Heart right ventricle (tissue), 16 donors: ENCODE data around the gene CHMP3. TPM values are rescaled to one million over a fixed set of nuclear protein-coding genes. Genes with fewer than 3 reads are reported as not detected.

Experiments used
- ATAC-seq, 8 donors: fragments of 200-7000 bp; cut with Tn5 transposase; one replicate each; pipeline ENCODE4 v1.9.1; 2020; ENCODE audit warnings: mild to moderate bottlenecking in 8 of 8, moderate library complexity in 8 of 8, moderate number of reproducible peaks in 1 of 8
- DNase-seq, 2 donors: peaks; one replicate each; pipeline ENCODE4 v3.0.0-alpha.2; 2020
- H3K27ac ChIP-seq, 10 donors: fragments of 200-600 bp; sonication (generic) in 2 of 10; one replicate each; pipeline versions ENCODE4 v1.5.0 to v1.8.0; 2020 to 2022; ENCODE audit warnings: mild to moderate bottlenecking in 3 of 10
- H3K27me3 ChIP-seq, 7 donors: fragments of 200-600 bp; one replicate each; pipeline ENCODE4 v1.8.0; 2021 to 2022; ENCODE audit warnings: mild to moderate bottlenecking in 2 of 7
- H3K36me3 ChIP-seq, 9 donors: fragments of 200-600 bp; sonication (generic) in 1 of 9; one replicate each; pipeline versions ENCODE4 v1.5.0 to v1.8.0; 2020 to 2022; ENCODE audit warnings: mild to moderate bottlenecking in 2 of 9
- H3K4me1 ChIP-seq, 9 donors: fragments of 200-600 bp; sonication (generic) in 1 of 9; one replicate each; pipeline versions ENCODE4 v1.5.0 to v1.8.0; 2020 to 2022; ENCODE audit warnings: mild to moderate bottlenecking in 4 of 9
- H3K4me3 ChIP-seq, 10 donors: fragments of 200-600 bp; sonication (generic) in 2 of 10; one replicate each; pipeline versions ENCODE4 v1.5.0 to v1.8.0; 2020 to 2022; ENCODE audit warnings: mild to moderate bottlenecking in 7 of 10, moderate library complexity in 2 of 10
- H3K9me3 ChIP-seq, 11 donors: fragments of 200-600 bp in 10 of 11; sonication (generic) in 2 of 11; one replicate each; pipeline versions ENCODE4 v1.5.0 to v1.8.0; 2013 to 2022; ENCODE audit warnings: mild to moderate bottlenecking in 2 of 11, control low read depth in 1 of 11, moderate library complexity in 1 of 11
- WGBS, 2 donors: extraction: QIAGEN DNeasy Blood & Tissue Kit; methylation state at CpG; one replicate each; pipeline ENCODE4 v1.1.7; 2013; ENCODE audit warnings: inconsistent platforms in 1 of 2; 5-methylcytosine and 5-hydroxymethylcytosine counted together
- intact Hi-C, 10 donors: fragments of 100-400 bp; cut with DNase I; formaldehyde crosslinking; loops; one replicate each; pipeline versions ENCODE4 v1.11.1 to v1.14.2; 2022
- polyA plus RNA-seq, 2 donors: library from polyadenylated mRNA; stranded (reverse); fragments of 200-250 nt; gene quantifications; one replicate each; pipeline ENCODE4 v1.2.3, GENCODE V29; 2013
- total RNA-seq, 10 donors: library from RNA; stranded (reverse); fragmentation: NEBNext Ultra II Directional in 3 of 10; extraction: Animal tissue kit (Norgen Biotek cat#: 25700) in 3 of 10; gene quantifications; one replicate each; pipeline versions ENCODE4 v1.2.1 to v1.2.4, GENCODE V29; 2021 to 2023
- TF ChIP-seq, protein P1 (sequence below), 9 donors: fragments of 200-600 bp; sonication (generic) in 2 of 9; IDR thresholded peaks; one replicate each; pipeline versions ENCODE4 v1.5.0 to v1.8.0; 2021 to 2022; ENCODE audit warnings: antibody characterized with exemption in 9 of 9, mild to moderate bottlenecking in 5 of 9, moderate library complexity in 1 of 9
- donor health status: Arrhythmogenic right ventricular cardiomyopathy.
- donor health status: ischemic (EF 13 %, LVEDD 7.1; RV severe dilation, severe dysfunction).
- donor health status: healthy with polysubstance abuse.
- donor health status: DM: no; HTN: yes; CAD: no.
- donor health status: DM: no; HTN: no; CAD: no.
- donor health status: ischemic (EF 25% LVEDD 6.9; RV normal size, moderate dysfunction).
- donor health status: ischemic (EF 25% LVEDD 5.7; RV mildly dilated, moderate dysfunction).
- donor health status: healthy.
- donor health status: DM: yes; HTN: yes; CAD: no.
- donor health status: Ischemic cardiomyopathy.
- donor health status: ischemic (EF 35%, LVEDD 5.7; RV mildly dilated, moderate dysfunction).
- donor health status: nonischemic (EF 11% LVEDD 7.7; RV severe dilation, severe dysfunction).
- donor health status: DM: yes; HTN: yes; CAD: no.
- donor health status: PGD.
- donor health status: ischemic (EF 29% LVEDD 5.4; RV normal size, mild dysfunction).
- donor health status: nonischemic (EF 23%, LVEDD 6.1; RV moderate dilation, normal function).

CHMP3 gene
- total and polyA plus RNA-seq, 12 donors, result 31.3 to 180 (median 158) TPM

DNA sequence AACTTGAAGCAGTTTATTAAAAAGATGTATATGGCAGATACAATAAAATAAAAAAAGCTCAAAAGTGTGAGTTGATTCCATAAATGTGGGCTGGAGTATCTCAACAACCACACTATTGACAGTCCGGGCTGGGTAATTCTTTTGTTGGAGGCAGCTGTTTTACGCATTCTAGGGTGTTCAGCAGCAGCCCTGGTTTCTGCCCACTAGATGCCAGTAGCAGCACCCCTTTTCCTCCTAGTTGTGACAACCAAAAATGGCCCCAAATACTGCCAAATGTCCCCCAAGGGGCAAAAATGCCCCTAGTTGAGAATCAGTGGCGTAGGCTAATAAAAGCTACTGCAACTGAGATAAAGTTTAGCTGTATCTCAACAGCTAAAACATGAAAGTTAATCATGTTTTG is 44.8 kb downstream of the CHMP3 start:
- Histone ChIP-seq H3K27ac (no peak overlapping the region), H3K4me1 (peaks cover 0 to 13% (median 0%) of the 10 kb centered on the region in 9 donors), H3K27me3 (no peaks in the 10 kb centered on the region), H3K4me3 (no peak overlapping the region), H3K9me3 (peaks cover 0 to 21% (median 0%) of the 10 kb centered on the region in 11 donors), H3K36me3 (peaks cover 0 to 22% (median 0%) of the 10 kb centered on the region in 9 donors)
- 55 to 66% methylated on average over 3 of the region's 3 CpGs for WGBS, 2 donors
- ATAC-seq (peak in 7 of 8 donors; percentile 60 to 74 (median 72)), DNase-seq (peak in 1 of 2 donors; percentile 36)
- intact Hi-C loops, result loop anchor here in 4 of 10 donors (10.0 kb wide), 3 partner anchors 96 to 246 kb away; partner anchors contain the start of gene RNF103 (in 1 of the 4)
- TF ChIP-seq, protein P1, sequence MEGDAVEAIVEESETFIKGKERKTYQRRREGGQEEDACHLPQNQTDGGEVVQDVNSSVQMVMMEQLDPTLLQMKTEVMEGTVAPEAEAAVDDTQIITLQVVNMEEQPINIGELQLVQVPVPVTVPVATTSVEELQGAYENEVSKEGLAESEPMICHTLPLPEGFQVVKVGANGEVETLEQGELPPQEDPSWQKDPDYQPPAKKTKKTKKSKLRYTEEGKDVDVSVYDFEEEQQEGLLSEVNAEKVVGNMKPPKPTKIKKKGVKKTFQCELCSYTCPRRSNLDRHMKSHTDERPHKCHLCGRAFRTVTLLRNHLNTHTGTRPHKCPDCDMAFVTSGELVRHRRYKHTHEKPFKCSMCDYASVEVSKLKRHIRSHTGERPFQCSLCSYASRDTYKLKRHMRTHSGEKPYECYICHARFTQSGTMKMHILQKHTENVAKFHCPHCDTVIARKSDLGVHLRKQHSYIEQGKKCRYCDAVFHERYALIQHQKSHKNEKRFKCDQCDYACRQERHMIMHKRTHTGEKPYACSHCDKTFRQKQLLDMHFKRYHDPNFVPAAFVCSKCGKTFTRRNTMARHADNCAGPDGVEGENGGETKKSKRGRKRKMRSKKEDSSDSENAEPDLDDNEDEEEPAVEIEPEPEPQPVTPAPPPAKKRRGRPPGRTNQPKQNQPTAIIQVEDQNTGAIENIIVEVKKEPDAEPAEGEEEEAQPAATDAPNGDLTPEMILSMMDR (IDR thresholded peaks at IDR 0.05), result peak; percentile 17 to 65 (median 47)

DNA sequence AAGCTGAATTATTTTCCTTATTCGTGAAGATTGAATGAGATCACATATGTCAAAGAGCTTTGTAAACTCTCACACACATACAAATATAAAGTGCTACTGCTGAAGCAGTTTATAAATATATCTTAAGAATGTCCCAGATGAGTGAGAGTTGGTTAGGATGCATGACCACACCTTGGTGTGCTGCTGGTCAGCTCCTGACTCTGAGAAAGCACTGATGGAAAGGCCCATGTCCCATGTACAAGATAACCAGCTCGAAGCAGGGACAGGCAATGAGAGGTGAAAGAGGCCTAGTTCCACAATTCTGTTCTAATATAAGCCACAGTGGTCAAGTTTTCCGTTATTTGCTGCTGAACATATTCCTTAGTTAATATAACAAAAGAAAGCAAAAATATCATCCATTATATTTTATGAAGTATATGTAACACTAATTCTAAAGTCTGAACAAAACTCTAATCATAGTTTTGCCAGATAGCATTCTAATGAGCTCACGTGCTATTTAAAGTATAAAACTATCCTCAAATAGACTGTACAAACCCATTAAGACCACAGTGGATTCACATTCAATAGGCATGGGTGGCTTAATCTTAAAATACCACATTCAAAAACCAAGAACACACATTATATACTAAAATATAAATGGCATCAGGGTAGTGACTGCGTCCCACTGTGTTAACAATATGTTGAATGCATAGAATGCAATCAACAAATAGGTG is 49.1 kb downstream of the CHMP3 start:
- 71 to 83% methylated on average over 5 of the region's 5 CpGs for WGBS, 2 donors
- Histone ChIP-seq H3K4me3 (no peak overlapping the region), H3K27ac (peak overlapping the region in 2 of 10 donors; percentile 24 to 32), H3K27me3 (no peaks in the 10 kb centered on the region), H3K36me3 (peaks cover 0 to 16% (median 11%) of the 10 kb centered on the region in 9 donors), H3K4me1 (peaks cover 0 to 47% (median 18%) of the 10 kb centered on the region in 9 donors), H3K9me3 (no peaks in the 10 kb centered on the region)
- no peak for DNase-seq
- intact Hi-C loops, result loop anchor here in 4 of 10 donors (10.0 kb wide), 3 partner anchors 101 to 251 kb away; partner anchors contain the start of gene RNF103 (in 1 of the 4)
- ATAC-seq, result peak in 1 of 8 donors; percentile 35
- TF ChIP-seq, protein P1 (IDR thresholded peaks at IDR 0.05), result no peak

DNA sequence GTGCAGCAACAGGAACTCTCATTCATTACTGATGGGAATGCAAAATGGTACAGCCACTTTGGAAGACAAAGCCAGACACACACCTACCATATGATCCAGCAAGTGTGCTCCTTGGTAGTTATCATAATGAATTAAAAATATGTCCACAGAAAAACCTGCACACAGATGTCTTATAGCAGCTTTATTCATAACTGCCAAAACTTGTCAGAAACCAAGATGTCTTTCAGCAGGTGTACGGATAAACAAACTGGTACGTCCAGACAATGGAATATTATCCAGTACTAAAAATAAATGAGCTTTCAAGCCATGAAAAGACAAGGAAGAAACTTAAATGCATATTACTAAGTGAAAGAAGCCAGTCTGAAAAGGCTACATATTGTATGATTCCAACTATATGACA is 50.4 kb downstream of the CHMP3 start:
- WGBS, 2 donors, result 48 to 54% methylated on average over 2 of the region's 2 CpGs
- TF ChIP-seq, protein P1 (IDR thresholded peaks at IDR 0.05), result no peak
- H3K4me3 ChIP-seq, result no peak overlapping the region
- no peak for ATAC-seq
- H3K9me3 ChIP-seq, result no peaks in the 10 kb centered on the region
- intact Hi-C loops, result loop anchor here in 4 of 10 donors (10.0 kb wide), 3 partner anchors 102 to 252 kb away; partner anchors contain the start of gene RNF103 (in 1 of the 4)
- no peak overlapping the region for H3K27ac ChIP-seq
- DNase-seq, result no peak
- no peaks in the 10 kb centered on the region for H3K27me3 ChIP-seq
- peaks cover 0 to 43% (median 19%) of the 10 kb centered on the region in 9 donors for H3K4me1 ChIP-seq
- peaks cover 0 to 27% (median 19%) of the 10 kb centered on the region in 9 donors for H3K36me3 ChIP-seq

DNA sequence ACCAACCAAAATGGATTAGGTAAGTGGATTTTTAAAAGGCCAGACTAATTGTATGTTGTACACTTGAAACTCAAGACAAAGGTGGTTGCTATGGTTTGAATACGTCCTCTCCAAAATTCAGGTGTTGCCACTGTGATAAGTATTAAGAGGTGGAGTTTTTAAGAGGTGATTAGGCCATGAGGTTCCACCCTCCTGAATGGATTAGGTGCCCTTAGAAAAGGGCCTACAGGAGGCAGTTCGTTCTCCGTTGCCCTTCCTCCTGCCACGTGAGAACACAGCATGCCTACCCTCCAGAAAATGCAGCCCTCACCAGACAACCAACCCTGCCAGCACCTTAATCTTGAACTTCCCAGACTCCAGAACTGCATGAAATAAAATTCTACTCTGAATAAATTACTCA is 51.2 kb downstream of the CHMP3 start:
- H3K9me3 ChIP-seq, result no peaks in the 10 kb centered on the region
- TF ChIP-seq, protein P1 (IDR thresholded peaks at IDR 0.05), result no peak
- H3K27me3 ChIP-seq, result no peaks in the 10 kb centered on the region
- intact Hi-C loops, result loop anchor here in 4 of 10 donors (10.0 kb wide), 3 partner anchors 103 to 253 kb away; partner anchors contain the start of gene RNF103 (in 1 of the 4)
- H3K4me3 ChIP-seq, result no peak overlapping the region
- ATAC-seq (no peak), DNase-seq (no peak)
- H3K27ac ChIP-seq, result no peak overlapping the region
- H3K36me3 ChIP-seq, result peaks cover 0 to 36% (median 19%) of the 10 kb centered on the region in 9 donors
- 74 to 86% methylated on average over 4 of the region's 4 CpGs for WGBS, 2 donors
- peaks cover 0 to 43% (median 19%) of the 10 kb centered on the region in 9 donors for H3K4me1 ChIP-seq
